ENCODE results near the gene EPB41L5.
"Not testable (repeated sequence)": the region's sequence is repeated elsewhere in the genome, so short reads cannot be mapped to it uniquely, and the experiment has no call there.

EPB41L5 gene

GRCh38 chr2:120037995-120038541 lies 25.2 kb downstream of the EPB41L5 start:
- no peak overlapping the region for H3K9ac ChIP-seq
- H3K79me2 ChIP-seq (ENCODE audit: insufficient read depth, low read depth), result no peaks in the 10 kb centered on the region
- no peak overlapping the region for H3K4me2 ChIP-seq
- H2AFZ ChIP-seq (ENCODE audit: low read depth), result no peak overlapping the region
- no peaks in the 10 kb centered on the region for H4K20me1 ChIP-seq (ENCODE audit: insufficient read depth)
- no peak for TF ChIP-seq CTCF (conservative IDR thresholded peaks at IDR 0.05; ENCODE audit: low read depth, low read length)
- H3K27ac ChIP-seq, result no peak overlapping the region
- no peaks in the 10 kb centered on the region for H3K4me1 ChIP-seq (ENCODE audit: low read depth, poor library complexity, severe bottlenecking)
- H3K27me3 ChIP-seq (ENCODE audit: insufficient read depth, low read depth), result no peaks in the 10 kb centered on the region
- H3K4me3 ChIP-seq (IDR thresholded peaks at IDR 0.05; ENCODE audit: insufficient read depth, low read depth, low read length), result no peak overlapping the region
- H3K36me3 ChIP-seq (ENCODE audit: insufficient read depth), result no peaks in the 10 kb centered on the region

GRCh38 chr2:120042359-120042758 lies 29.5 kb downstream of the EPB41L5 start:
- no peaks in the 10 kb centered on the region for H3K79me2 ChIP-seq (ENCODE audit: insufficient read depth, low read depth)
- no peaks in the 10 kb centered on the region for H3K4me1 ChIP-seq (ENCODE audit: low read depth, poor library complexity, severe bottlenecking)
- H3K4me2 ChIP-seq, result no peak overlapping the region

GRCh38 chr2:120044336-120044735 lies 31.5 kb downstream of the EPB41L5 start:
- no peak for TF ChIP-seq CTCF (conservative IDR thresholded peaks at IDR 0.05; ENCODE audit: low read depth, low read length)
- Histone ChIP-seq H3K4me3 (IDR thresholded peaks at IDR 0.05; ENCODE audit: insufficient read depth, low read depth, low read length) (no peak overlapping the region), H3K4me1 (ENCODE audit: low read depth, poor library complexity, severe bottlenecking) (no peaks in the 10 kb centered on the region), H3K36me3 (ENCODE audit: insufficient read depth) (no peaks in the 10 kb centered on the region), H2AFZ (ENCODE audit: low read depth) (no peak overlapping the region), H3K27me3 (ENCODE audit: insufficient read depth, low read depth) (no peaks in the 10 kb centered on the region), H3K4me2 (no peak overlapping the region), H3K9ac (no peak overlapping the region), H3K79me2 (ENCODE audit: insufficient read depth, low read depth) (no peaks in the 10 kb centered on the region), H3K27ac (no peak overlapping the region), H4K20me1 (ENCODE audit: insufficient read depth) (no peaks in the 10 kb centered on the region)

More at GRCh38 chr2:120042359-120042758, 29.5 kb downstream of the EPB41L5 start:
- H4K20me1 ChIP-seq (ENCODE audit: insufficient read depth), result no peaks in the 10 kb centered on the region
- no peaks in the 10 kb centered on the region for H3K27me3 ChIP-seq (ENCODE audit: insufficient read depth, low read depth)
- no peak overlapping the region for H2AFZ ChIP-seq (ENCODE audit: low read depth)
- H3K27ac ChIP-seq, result no peak overlapping the region
- H3K4me3 ChIP-seq (IDR thresholded peaks at IDR 0.05; ENCODE audit: insufficient read depth, low read depth, low read length), result no peak overlapping the region
- no peaks in the 10 kb centered on the region for H3K36me3 ChIP-seq (ENCODE audit: insufficient read depth)
- no peak for TF ChIP-seq CTCF (conservative IDR thresholded peaks at IDR 0.05; ENCODE audit: low read depth, low read length)
- H3K9ac ChIP-seq, result no peak overlapping the region

- not testable (repeated sequence) for H3K4me1 ChIP-seq (ENCODE audit: low read depth, poor library complexity, severe bottlenecking); H3K27me3 ChIP-seq (ENCODE audit: insufficient read depth, low read depth); H3K36me3 ChIP-seq (ENCODE audit: insufficient read depth); H2AFZ ChIP-seq (ENCODE audit: low read depth); H3K79me2 ChIP-seq (ENCODE audit: insufficient read depth, low read depth); H4K20me1 ChIP-seq (ENCODE audit: insufficient read depth); H3K4me3 ChIP-seq (IDR thresholded peaks at IDR 0.05; ENCODE audit: insufficient read depth, low read depth, low read length); H3K27ac ChIP-seq; H3K9ac ChIP-seq; H3K4me2 ChIP-seq
Measured at GRCh38 chr2:120045775-120046174, 32.9 kb downstream of the EPB41L5 start.

GRCh38 chr2:120046252-120046651 lies 33.4 kb downstream of the EPB41L5 start:
- H3K27ac ChIP-seq; H3K27me3 ChIP-seq (ENCODE audit: insufficient read depth, low read depth); H4K20me1 ChIP-seq (ENCODE audit: insufficient read depth); H3K36me3 ChIP-seq (ENCODE audit: insufficient read depth); H3K4me2 ChIP-seq; H3K79me2 ChIP-seq (ENCODE audit: insufficient read depth, low read depth); H3K9ac ChIP-seq; H3K4me3 ChIP-seq (IDR thresholded peaks at IDR 0.05; ENCODE audit: insufficient read depth, low read depth, low read length); H3K4me1 ChIP-seq (ENCODE audit: low read depth, poor library complexity, severe bottlenecking); H2AFZ ChIP-seq (ENCODE audit: low read depth): not testable (repeated sequence)
